ENCODE results near the gene BMP4.

DNA sequence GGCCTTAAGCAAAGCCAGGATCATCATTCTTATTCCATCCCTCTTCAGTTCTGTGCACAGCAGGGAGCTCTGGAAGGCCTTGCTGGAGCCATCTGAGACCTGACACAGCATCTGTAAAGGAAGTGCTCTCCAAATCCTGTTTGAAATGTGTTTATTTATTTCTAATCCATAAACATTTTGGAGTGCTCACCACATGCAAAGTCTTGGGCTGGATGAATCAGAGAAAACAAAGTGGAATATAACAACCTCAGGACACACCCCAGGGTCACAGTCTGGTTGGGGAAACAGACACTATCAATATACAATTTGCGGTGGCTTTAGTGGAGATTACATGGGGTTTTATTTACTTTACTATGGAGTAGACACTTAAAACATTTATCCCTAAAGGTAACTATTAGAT, 54.3 kb downstream of the BMP4 start:
- TF ChIP-seq, protein P1, sequence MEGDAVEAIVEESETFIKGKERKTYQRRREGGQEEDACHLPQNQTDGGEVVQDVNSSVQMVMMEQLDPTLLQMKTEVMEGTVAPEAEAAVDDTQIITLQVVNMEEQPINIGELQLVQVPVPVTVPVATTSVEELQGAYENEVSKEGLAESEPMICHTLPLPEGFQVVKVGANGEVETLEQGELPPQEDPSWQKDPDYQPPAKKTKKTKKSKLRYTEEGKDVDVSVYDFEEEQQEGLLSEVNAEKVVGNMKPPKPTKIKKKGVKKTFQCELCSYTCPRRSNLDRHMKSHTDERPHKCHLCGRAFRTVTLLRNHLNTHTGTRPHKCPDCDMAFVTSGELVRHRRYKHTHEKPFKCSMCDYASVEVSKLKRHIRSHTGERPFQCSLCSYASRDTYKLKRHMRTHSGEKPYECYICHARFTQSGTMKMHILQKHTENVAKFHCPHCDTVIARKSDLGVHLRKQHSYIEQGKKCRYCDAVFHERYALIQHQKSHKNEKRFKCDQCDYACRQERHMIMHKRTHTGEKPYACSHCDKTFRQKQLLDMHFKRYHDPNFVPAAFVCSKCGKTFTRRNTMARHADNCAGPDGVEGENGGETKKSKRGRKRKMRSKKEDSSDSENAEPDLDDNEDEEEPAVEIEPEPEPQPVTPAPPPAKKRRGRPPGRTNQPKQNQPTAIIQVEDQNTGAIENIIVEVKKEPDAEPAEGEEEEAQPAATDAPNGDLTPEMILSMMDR (IDR thresholded peaks at IDR 0.05): no peak
- no peak for TF ChIP-seq EZH2 (IDR thresholded peaks at IDR 0.05; ENCODE audit: borderline replicate concordance, insufficient read depth, low read depth, low read length, poor library complexity, severe bottlenecking)
